AML-193 (cell line): ENCODE data around the gene ZC3H4.

Source experiments
- DNase-seq, 2 experiments: peaks; one replicate each; lab custom pipeline; 2025; lab: John Stamatoyannopoulos, UW

Gene ZC3H4

GRCh38 chr19:47047763-47048405 is 65.7 kb downstream of the ZC3H4 start:
- DNase-seq = peak; percentile 66 to 72

- DNase-seq = no peak
Observed at GRCh38 chr19:47047272-47047762, 66.3 kb downstream of the ZC3H4 start.

- DNase-seq = no peak
Observed at GRCh38 chr19:47045867-47046470, 67.6 kb downstream of the ZC3H4 start.

- DNase-seq = no peak
Observed at GRCh38 chr19:47044946-47045866, 68.4 kb downstream of the ZC3H4 start.

- no peak for DNase-seq
Observed at GRCh38 chr19:47040869-47041268, 72.7 kb downstream of the ZC3H4 start.

- DNase-seq = no peak
Observed at GRCh38 chr19:47039239-47039874, 74.2 kb downstream of the ZC3H4 start.

GRCh38 chr19:47037766-47038165 is 75.8 kb downstream of the ZC3H4 start:
- no peak for DNase-seq

GRCh38 chr19:47036097-47036651 is 77.4 kb downstream of the ZC3H4 start:
- DNase-seq = no peak

- DNase-seq = peak; percentile 72 to 77
Observed at GRCh38 chr19:47035127-47036096, 78.2 kb downstream of the ZC3H4 start.

GRCh38 chr19:47032171-47032811 is 81.3 kb downstream of the ZC3H4 start:
- DNase-seq = peak; percentile 14 to 20

GRCh38 chr19:47028195-47028601 is 85.4 kb downstream of the ZC3H4 start:
- no peak for DNase-seq

- no peak for DNase-seq
Observed at GRCh38 chr19:47027586-47028088, 85.9 kb downstream of the ZC3H4 start.

- no peak for DNase-seq
Observed at GRCh38 chr19:47026889-47027288, 86.7 kb downstream of the ZC3H4 start.

GRCh38 chr19:47026156-47026555 is 87.4 kb downstream of the ZC3H4 start:
- DNase-seq = no peak

GRCh38 chr19:47024502-47024901 is 89.1 kb downstream of the ZC3H4 start:
- DNase-seq = no peak

- DNase-seq = no peak
Observed at GRCh38 chr19:47023448-47023794, 90.2 kb downstream of the ZC3H4 start.

- no peak for DNase-seq
Observed at GRCh38 chr19:47022541-47023447, 90.8 kb downstream of the ZC3H4 start.

- no peak for DNase-seq
Observed at GRCh38 chr19:47022140-47022536, 91.4 kb downstream of the ZC3H4 start.

GRCh38 chr19:47021536-47022139 is 91.9 kb downstream of the ZC3H4 start:
- DNase-seq = no peak
